ENCODE data around the gene SLC43A1.

DNA sequence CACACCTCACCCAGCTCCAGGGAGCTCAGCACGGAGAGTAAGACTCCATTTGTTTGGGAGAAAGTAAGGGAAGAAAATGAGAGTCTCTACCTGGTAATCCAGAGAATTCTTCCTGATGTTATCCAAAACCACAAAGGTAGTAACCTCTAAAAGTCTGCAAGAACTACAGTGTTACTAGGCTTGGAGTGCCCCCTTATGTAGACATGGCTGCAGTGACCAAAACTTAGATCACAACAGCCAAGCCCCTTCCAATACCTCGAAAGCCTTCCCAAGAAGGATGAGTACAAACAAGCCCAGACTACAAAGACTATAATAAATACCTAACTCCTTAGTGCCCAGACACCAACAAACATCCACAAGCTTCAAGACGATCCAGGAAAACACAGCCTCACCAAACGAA lies 47.1 kb upstream of the SLC43A1 start:
- TF ChIP-seq POLR2A (IDR thresholded peaks at IDR 0.05), result no peak
- TF ChIP-seq, protein P1, sequence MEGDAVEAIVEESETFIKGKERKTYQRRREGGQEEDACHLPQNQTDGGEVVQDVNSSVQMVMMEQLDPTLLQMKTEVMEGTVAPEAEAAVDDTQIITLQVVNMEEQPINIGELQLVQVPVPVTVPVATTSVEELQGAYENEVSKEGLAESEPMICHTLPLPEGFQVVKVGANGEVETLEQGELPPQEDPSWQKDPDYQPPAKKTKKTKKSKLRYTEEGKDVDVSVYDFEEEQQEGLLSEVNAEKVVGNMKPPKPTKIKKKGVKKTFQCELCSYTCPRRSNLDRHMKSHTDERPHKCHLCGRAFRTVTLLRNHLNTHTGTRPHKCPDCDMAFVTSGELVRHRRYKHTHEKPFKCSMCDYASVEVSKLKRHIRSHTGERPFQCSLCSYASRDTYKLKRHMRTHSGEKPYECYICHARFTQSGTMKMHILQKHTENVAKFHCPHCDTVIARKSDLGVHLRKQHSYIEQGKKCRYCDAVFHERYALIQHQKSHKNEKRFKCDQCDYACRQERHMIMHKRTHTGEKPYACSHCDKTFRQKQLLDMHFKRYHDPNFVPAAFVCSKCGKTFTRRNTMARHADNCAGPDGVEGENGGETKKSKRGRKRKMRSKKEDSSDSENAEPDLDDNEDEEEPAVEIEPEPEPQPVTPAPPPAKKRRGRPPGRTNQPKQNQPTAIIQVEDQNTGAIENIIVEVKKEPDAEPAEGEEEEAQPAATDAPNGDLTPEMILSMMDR (IDR thresholded peaks at IDR 0.05), result no peak

All from sigmoid colon (tissue), 3 donors.